Measurements from ENCODE around the gene MEI4.

GRCh38 chr6:77773157-77773822, 120.5 kb downstream of the MEI4 start:
- TF ChIP-seq POLR2A (IDR thresholded peaks at IDR 0.05) (no peak), POLR2AphosphoS5 (IDR thresholded peaks at IDR 0.05; ENCODE audit: insufficient read depth in 1 of 2, low read depth in 1 of 2) (no peak), CTCF (IDR thresholded peaks at IDR 0.05) (no peak)
